Thoracic aorta (tissue), 2 donors: ENCODE data around the gene SLC4A2. TPM values are rescaled to one million over a fixed set of nuclear protein-coding genes. Genes with fewer than 3 reads are reported as not detected.

Source experiments
- ATAC-seq: fragments of 150-250 bp; one replicate; pipeline ENCODE4 v1.8.0; 2017; ENCODE audit warnings: low read depth; ENCODE audit not compliant: insufficient number of reproducible peaks, low FRiP score
- DNase-seq: peaks from one replicate; pipeline ENCODE4 v3.0.0-alpha.2; 2020; ENCODE audit warnings: low spot score
- H3K27ac ChIP-seq, 2 donors: fragments of 200-600 bp; sonication (generic); 1 replicate in 1 of 2; 2 replicates in 1 of 2; pipeline ENCODE4 v1.5.1; 2016; ENCODE audit warnings: mild to moderate bottlenecking in 2 of 2, moderate library complexity in 2 of 2
- H3K27me3 ChIP-seq: fragments of 200-600 bp; sonication (generic); replicated peaks from 2 replicates; pipeline ENCODE4 v1.6.0; 2016; ENCODE audit warnings: mild to moderate bottlenecking; ENCODE audit not compliant: insufficient read depth
- H3K36me3 ChIP-seq: fragments of 200-600 bp; sonication (generic); one replicate; pipeline ENCODE4 v1.5.1; 2016
- H3K4me1 ChIP-seq, 2 donors: fragments of 200-600 bp; sonication (generic); 1 replicate in 1 of 2; 2 replicates in 1 of 2; pipeline versions ENCODE4 v1.5.1 to v1.6.0; 2016; ENCODE audit warnings: low read depth in 2 of 2, mild to moderate bottlenecking in 1 of 2; ENCODE audit not compliant: control insufficient read depth in 1 of 2
- H3K4me3 ChIP-seq: fragments of 200-600 bp; sonication (generic); 2 replicates; pipeline ENCODE4 v1.5.1; 2016; ENCODE audit warnings: mild to moderate bottlenecking
- H3K9me3 ChIP-seq: fragments of 200-600 bp; sonication (generic); 2 replicates; pipeline ENCODE4 v1.5.1; 2016
- CTCF ChIP-seq: fragments of 200-600 bp; sonication (generic); IDR thresholded peaks from one replicate; pipeline ENCODE4 v1.5.1; 2019; ENCODE audit warnings: antibody characterized with exemption
- total RNA-seq, 2 donors: library from RNA; depleted of rRNA; stranded (reverse); fragments of >200 nt; gene quantifications; one replicate each; pipeline versions ENCODE4 v1.1.0 to v1.2.3, GENCODE V29; 2016

Gene SLC4A2
- total RNA-seq, 2 donors from 2014 or later: 89.1 to 119 TPM

DNA sequence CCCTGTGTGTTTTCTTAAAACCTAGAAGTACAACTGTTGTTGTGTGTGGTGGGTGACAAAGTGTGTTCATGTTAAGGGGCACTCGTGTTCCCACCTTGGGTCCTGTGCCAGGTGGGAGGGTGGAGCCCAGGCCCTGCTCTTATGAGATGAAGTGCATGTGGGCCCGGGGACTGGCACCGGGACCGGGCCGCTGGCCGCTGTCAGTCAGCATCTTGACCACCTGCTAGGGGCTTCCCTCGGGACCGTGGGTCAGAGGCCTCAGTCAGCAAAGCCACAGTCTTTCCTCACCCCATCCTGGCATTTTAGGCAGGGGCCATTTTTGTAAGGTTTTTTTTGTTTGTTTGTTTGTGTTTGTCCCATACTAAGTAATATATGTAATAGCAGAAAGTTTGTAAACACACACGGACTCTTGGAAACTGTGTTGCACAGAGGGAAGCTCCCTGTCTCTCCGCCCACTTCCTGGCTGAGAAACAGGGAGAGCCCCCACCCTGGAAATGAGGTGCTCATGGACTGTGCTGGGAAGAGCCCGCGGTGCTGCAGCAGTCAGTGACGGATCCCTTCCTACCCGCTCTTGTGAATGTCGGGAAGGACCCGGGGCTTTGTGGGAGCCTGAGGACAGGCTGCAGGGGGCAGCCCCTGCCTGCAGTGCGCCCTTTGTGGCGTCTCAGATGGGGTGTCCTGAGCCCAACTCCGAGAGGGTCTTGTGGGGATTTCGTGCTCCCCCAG is 40.3 kb downstream of the SLC4A2 start:
- DNase-seq (no peak), ATAC-seq (no peak)
- Histone ChIP-seq H3K4me1 (no peaks in the 10 kb centered on the region), H3K4me3 (no peak overlapping the region), H3K27ac (no peak overlapping the region), H3K27me3 (no peaks in the 10 kb centered on the region), H3K36me3 (no peaks in the 10 kb centered on the region), H3K9me3 (no peaks in the 10 kb centered on the region)
- no peak for TF ChIP-seq CTCF

- no peaks in the 10 kb centered on the region for H3K4me1 ChIP-seq
- DNase-seq: no peak
- no peak for TF ChIP-seq CTCF
- no peak overlapping the region for H3K4me3 ChIP-seq
- no peak overlapping the region for H3K27ac ChIP-seq
- no peaks in the 10 kb centered on the region for H3K36me3 ChIP-seq
- no peak for ATAC-seq
- H3K9me3 ChIP-seq: no peaks in the 10 kb centered on the region
- H3K27me3 ChIP-seq: no peaks in the 10 kb centered on the region
These were observed 41.5 kb downstream of the SLC4A2 start for GRCh38 chr7:151100921-151101320.

DNA sequence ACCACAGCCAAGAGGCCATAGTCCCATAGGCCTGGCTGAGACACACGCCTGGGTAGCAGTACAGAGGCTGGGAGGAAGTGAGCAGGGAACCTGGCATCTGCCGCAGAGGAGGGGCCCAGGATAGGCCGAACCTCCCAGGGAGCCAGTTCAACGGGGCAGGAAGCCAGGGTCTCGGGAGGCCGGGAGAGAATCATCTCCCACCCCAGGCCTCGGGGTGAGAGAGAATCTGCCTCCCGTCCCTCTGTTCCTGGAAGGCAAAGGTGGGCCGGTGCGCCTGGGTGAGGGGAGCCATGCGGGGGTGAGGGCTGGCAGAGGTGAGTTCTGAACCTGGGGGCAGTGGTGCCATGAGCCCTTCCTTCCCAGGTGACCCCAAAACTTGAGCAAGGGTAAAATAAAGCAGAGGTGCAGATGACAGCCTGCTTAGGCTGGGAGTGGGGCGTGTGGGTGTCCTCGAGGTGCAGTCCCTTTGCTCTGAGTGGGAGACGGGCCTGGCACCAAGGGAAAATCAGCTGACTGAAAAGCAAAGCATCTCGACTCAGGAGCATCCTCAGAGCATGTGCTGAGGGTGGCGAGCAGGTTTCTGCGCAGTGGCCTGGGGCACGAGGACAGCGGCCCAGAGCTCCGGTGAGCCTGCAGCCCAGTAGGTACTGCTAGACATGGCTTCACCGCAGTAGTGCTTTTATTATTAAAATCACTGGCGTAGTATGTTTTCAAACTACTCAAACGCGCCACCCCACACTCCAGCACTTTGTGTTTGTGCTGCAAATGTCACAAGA is 42.4 kb downstream of the SLC4A2 start:
- ATAC-seq (no peak), DNase-seq (no peak)
- Histone ChIP-seq H3K4me1 (no peaks in the 10 kb centered on the region), H3K4me3 (no peak overlapping the region), H3K9me3 (no peaks in the 10 kb centered on the region), H3K27me3 (no peaks in the 10 kb centered on the region), H3K27ac (no peak overlapping the region), H3K36me3 (no peaks in the 10 kb centered on the region)
- no peak for TF ChIP-seq CTCF

- H3K27ac ChIP-seq: no peak overlapping the region
- no peaks in the 10 kb centered on the region for H3K27me3 ChIP-seq
- ATAC-seq (no peak), DNase-seq (no peak)
- TF ChIP-seq CTCF: no peak
- no peak overlapping the region for H3K4me3 ChIP-seq
- H3K9me3 ChIP-seq: no peaks in the 10 kb centered on the region
- no peaks in the 10 kb centered on the region for H3K4me1 ChIP-seq
- no peaks in the 10 kb centered on the region for H3K36me3 ChIP-seq
These were observed 43.6 kb downstream of the SLC4A2 start for GRCh38 chr7:151102991-151103390.

DNA sequence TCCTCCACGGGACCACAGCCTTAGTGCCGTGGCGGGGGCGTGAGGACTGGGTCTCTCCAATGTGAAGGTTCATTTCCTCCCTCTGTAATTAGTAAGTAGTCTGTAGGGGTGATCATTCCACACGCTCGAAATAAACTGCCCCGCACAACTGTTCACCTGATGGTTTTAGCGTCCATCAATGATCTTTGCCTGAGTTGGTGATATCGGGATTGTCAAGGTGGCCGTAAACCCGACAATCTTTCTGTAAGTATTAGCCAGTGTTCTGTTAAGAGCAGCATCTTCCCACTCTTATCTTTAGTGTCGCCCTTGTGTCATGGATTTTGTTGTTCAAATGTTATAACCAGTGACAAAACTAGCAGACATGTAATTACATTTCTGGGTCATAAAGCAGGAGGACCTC is 44.6 kb downstream of the SLC4A2 start:
- no peak for TF ChIP-seq CTCF
- H3K4me3 ChIP-seq: no peak overlapping the region
- no peaks in the 10 kb centered on the region for H3K9me3 ChIP-seq
- H3K27ac ChIP-seq: no peak overlapping the region
- H3K27me3 ChIP-seq: no peaks in the 10 kb centered on the region
- ATAC-seq (no peak), DNase-seq (no peak)
- no peaks in the 10 kb centered on the region for H3K4me1 ChIP-seq
- H3K36me3 ChIP-seq: no peaks in the 10 kb centered on the region
